HEK293T (cell line): Measurements from ENCODE around the gene TIMM44.
A peak's percentile ranks its signal among the peaks of the same experiment; 100 is the strongest.
"Not testable (repeated sequence)": the region's sequence is repeated elsewhere in the genome, so short reads cannot be mapped to it uniquely, and the experiment has no call there.

Experiments used
- CTCF ChIA-PET: fragments of 350-600 bp; formaldehyde crosslinking; extraction: SDS; loops from one replicate; lab custom pipeline; 2021; ENCODE audit warnings: antibody characterized with exemption, inconsistent platforms; lab: Yijun Ruan, JAX
- POLR2A ChIA-PET: fragments of 350-600 bp; formaldehyde crosslinking; extraction: SDS; loops from one replicate; lab custom pipeline; 2020; ENCODE audit warnings: antibody characterized with exemption, inconsistent platforms; lab: Yijun Ruan, JAX
- DNase-seq: peaks from one replicate; pipeline ENCODE4 v3.0.0; 2012; ENCODE audit warnings: mixed read lengths; ENCODE audit errors: extremely low spot score
- ARNT ChIP-seq: fragments of 450-650 bp; IDR thresholded peaks from 2 replicates; pipeline ENCODE4 v1.6.1; 2017; ENCODE audit warnings: mild to moderate bottlenecking
- BHLHE40 ChIP-seq: fragments of 450-650 bp; IDR thresholded peaks from 2 replicates; pipeline ENCODE4 v1.6.1; 2016; ENCODE audit warnings: mild to moderate bottlenecking, moderate library complexity, borderline replicate concordance
- CTBP1 ChIP-seq: fragments of 450-650 bp; IDR thresholded peaks from 2 replicates; pipeline ENCODE4 v1.6.1; 2016; ENCODE audit warnings: borderline replicate concordance
- ELF4 ChIP-seq: fragments of 450-650 bp; IDR thresholded peaks from 2 replicates; pipeline ENCODE4 v1.6.1; 2017; ENCODE audit warnings: antibody characterized with exemption
- FOXA1 ChIP-seq: fragments of 450-650 bp; IDR thresholded peaks from 2 replicates; pipeline ENCODE4 v1.6.1; 2016; ENCODE audit warnings: mild to moderate bottlenecking
- FOXK2 ChIP-seq: fragments of 450-650 bp; IDR thresholded peaks from 2 replicates; pipeline ENCODE4 v1.6.1; 2016; ENCODE audit warnings: mild to moderate bottlenecking
- FOXM1 ChIP-seq: fragments of 450-650 bp; IDR thresholded peaks from 2 replicates; pipeline ENCODE4 v1.6.1; 2017; ENCODE audit warnings: mild to moderate bottlenecking, borderline replicate concordance
- HDGF ChIP-seq: fragments of 450-650 bp; IDR thresholded peaks from 2 replicates; pipeline ENCODE4 v1.6.1; 2017; ENCODE audit warnings: antibody characterized with exemption, borderline replicate concordance
- L3MBTL2 ChIP-seq: fragments of 450-650 bp; conservative IDR thresholded peaks from 2 replicates; pipeline ENCODE4 v1.6.1; 2016; ENCODE audit warnings: mild to moderate bottlenecking
- LEF1 ChIP-seq: fragments of 450-650 bp; IDR thresholded peaks from 2 replicates; pipeline ENCODE4 v1.6.1; 2017; ENCODE audit warnings: mild to moderate bottlenecking, borderline replicate concordance
- NFRKB ChIP-seq: fragments of 450-650 bp; IDR thresholded peaks from 2 replicates; pipeline ENCODE4 v1.6.1; 2016; ENCODE audit warnings: mild to moderate bottlenecking, moderate library complexity
- SP1 ChIP-seq: fragments of 450-650 bp; IDR thresholded peaks from 2 replicates; pipeline ENCODE4 v1.6.1; 2017
- SUZ12 ChIP-seq: fragments of 450-650 bp; IDR thresholded peaks from 2 replicates; pipeline ENCODE4 v1.6.1; 2016; ENCODE audit warnings: mild to moderate bottlenecking
- TARDBP ChIP-seq: fragments of 450-650 bp; IDR thresholded peaks from 2 replicates; pipeline ENCODE4 v1.6.1; 2016
- ZNF384 ChIP-seq: fragments of 450-650 bp; IDR thresholded peaks from 2 replicates; pipeline ENCODE4 v1.6.1; 2016
- TF ChIP-seq, protein P1 (sequence below): fragments of 450-650 bp; IDR thresholded peaks from 2 replicates; pipeline ENCODE4 v1.6.1; 2016

The TIMM44 gene

DNA sequence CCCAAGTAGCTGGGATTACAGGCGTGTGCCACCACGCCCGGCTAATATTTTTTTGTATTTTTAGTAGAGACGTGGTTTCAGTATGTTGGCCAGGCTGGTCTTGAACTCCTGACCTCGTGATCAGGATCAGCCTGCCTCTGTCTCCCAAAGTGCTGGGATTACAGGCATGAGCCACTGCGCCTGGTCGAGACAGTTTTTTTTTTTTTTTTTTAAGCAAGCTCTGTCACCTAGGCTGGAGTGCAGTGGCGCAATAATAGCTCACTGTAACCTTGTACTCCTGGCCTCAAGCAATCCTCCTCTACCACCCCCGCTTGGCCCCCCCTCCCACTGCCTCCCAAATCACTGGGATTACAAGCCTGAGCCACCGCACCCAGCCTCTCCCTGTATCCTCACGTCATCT is 46.2 kb downstream of the TIMM44 start:
- POLR2A ChIA-PET = interaction anchor here (1.4 kb wide), 1 partner anchor 23 kb away, joined by 3 read pairs; the partner anchor contains the start of gene SNAPC2
- CTCF ChIA-PET = interaction anchor here (0.6 kb wide), 1 partner anchor 22 kb away, joined by 3 read pairs; no protein-coding TSS in a partner anchor
- DNase-seq = no peak
- no peak for TF ChIP-seq LEF1
- TF ChIP-seq HDGF = no peak
- TF ChIP-seq TARDBP = no peak
- TF ChIP-seq FOXA1 = no peak

DNA sequence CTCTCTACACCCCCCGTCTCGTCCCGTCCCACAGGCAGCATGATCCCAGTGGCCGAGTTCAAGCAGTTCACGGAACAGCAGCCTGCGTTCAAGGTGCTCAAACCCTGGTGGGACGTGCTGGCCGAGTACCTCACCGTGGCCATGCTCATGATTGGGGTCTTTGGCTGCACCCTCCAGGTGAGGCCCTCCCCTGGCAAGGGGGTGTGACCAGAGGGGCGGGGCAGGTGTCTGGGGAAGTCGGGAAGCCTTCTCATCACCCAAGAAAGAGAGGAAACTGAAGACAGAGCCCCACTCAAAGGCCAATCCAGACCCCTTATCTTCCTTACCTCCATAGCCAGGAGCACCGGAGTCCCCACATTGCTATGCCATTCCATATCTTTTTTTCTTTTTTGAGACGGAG is 47.9 kb downstream of the TIMM44 start:
- no peak for DNase-seq
- POLR2A ChIA-PET = no interaction called here
- TF ChIP-seq, protein P1, sequence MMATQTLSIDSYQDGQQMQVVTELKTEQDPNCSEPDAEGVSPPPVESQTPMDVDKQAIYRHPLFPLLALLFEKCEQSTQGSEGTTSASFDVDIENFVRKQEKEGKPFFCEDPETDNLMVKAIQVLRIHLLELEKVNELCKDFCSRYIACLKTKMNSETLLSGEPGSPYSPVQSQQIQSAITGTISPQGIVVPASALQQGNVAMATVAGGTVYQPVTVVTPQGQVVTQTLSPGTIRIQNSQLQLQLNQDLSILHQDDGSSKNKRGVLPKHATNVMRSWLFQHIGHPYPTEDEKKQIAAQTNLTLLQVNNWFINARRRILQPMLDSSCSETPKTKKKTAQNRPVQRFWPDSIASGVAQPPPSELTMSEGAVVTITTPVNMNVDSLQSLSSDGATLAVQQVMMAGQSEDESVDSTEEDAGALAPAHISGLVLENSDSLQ = no peak
- TF ChIP-seq FOXK2 (no peak), FOXM1 (no peak), CTBP1 (no peak), SP1 (no peak), FOXA1 (no peak), ZNF384 (no peak), L3MBTL2 (no peak), TARDBP (no peak), ARNT (no peak), HDGF (no peak), NFRKB (no peak), LEF1 (no peak), BHLHE40 (no peak)
- CTCF ChIA-PET = no interaction called here

DNA sequence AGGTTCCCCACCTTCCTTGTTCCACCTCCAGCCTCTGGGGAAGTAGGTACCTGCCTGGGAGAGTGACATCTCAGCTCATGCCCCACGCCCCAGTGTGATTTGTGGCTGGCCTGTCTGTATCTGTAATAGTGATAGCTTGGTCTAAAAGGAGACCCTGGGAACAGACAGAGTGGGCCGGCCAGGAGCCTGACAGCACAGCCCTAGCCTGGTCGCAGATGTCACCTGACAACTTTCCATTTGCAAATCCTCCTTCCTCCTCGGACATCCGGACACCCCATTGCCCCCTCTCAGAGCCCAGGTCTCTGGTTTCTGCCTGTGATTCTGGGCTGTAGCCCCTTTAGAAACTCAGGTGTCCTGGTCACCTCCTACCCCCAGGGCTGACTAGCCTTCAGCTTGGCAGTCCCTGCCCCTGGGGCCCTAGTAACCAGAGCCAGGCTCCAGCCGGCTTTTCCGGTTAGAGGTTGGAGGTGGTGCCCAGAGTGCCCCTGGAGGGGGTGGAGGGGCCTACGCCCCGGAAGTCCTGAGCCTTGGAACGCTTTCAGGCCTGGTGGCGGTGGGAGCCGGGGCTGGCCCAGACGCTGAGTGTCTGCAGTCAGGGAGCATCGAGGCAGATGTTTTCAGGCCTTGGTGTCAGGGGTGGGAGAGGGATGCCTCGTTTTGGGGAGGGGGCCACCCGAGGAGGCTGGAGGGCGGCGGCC is 48.7 kb downstream of the TIMM44 start:
- CTCF ChIA-PET = no interaction called here
- POLR2A ChIA-PET = interaction anchor here (1.3 kb wide), 1 partner anchor 9 kb away, joined by 5 read pairs; the partner anchor contains the start of gene MAP2K7
- TF ChIP-seq FOXK2 = no peak
- no peak for TF ChIP-seq BHLHE40
- no peak for TF ChIP-seq ARNT
- no peak for TF ChIP-seq L3MBTL2
- TF ChIP-seq ELF4 = no peak
- TF ChIP-seq LEF1 = no peak
- TF ChIP-seq SUZ12 = no peak
- TF ChIP-seq, protein P1 = no peak
- TF ChIP-seq FOXM1 = no peak
- no peak for TF ChIP-seq NFRKB
- TF ChIP-seq HDGF = no peak
- TF ChIP-seq CTBP1 = no peak
- TF ChIP-seq TARDBP = no peak
- no peak for TF ChIP-seq ZNF384
- no peak for TF ChIP-seq FOXA1
- no peak for TF ChIP-seq SP1
- DNase-seq = no peak

DNA sequence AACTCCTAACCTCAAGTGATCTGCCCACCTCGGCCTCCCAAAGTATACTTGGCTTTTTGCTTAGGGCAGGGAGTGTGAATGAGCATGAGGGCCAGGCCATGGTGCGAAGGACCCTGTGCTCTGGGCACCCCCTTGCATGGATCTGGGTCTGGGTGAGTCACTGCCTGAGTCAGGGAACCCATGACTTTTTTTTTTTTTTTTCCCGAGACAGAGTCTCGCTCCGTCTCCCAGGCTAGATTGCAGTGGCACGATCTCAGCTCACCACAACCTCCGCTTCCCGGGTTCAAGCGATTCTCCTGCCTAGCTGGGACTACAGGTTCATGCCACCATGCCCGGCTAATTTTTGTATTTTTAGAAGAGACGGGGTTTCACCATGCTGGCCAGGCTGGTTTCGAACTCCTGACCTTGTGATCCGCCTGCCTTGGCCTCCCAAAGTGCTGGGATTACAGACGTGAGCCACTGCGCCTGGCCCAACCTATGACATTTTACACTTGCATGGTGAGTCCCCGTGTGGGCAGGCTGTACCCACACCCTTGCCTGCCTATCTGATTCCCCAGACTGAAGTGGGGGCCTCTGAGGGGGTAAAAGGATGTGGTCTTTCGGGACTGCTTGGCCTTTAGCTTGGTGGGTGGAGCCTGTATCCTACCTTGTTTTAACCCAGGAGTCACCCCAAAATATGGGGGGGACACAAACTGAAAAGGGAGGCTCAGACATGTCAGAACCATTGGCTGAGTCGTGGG is 49.9 kb downstream of the TIMM44 start:
- DNase-seq, CTCF ChIA-PET: not testable (repeated sequence)
- POLR2A ChIA-PET = interaction anchor here (1.3 kb wide), 1 partner anchor 10 kb away, joined by 5 read pairs; the partner anchor contains the start of gene MAP2K7

DNA sequence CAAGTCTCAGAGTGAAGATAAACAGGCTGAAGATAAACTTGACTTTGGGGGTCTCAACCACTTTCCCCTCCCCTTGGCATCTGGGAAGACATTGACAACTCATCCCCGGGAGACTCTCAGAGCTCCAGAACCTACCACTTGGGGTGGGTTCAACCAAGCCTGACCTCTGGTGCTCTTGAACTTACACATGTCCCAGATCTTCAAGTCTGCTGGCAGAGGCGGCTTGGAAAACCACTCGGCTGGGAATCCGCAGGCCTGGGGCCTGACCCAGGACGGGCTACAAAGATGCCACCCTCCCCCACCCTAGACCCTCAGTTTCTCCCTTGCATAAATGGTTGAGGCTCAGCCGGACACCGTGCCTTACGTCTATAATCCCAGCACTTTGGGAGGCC is 54.6 kb downstream of the TIMM44 start:
- ChIA-PET CTCF (interaction anchor here (1.3 kb wide), 1 partner anchor 19 kb away, joined by 5 read pairs; no protein-coding TSS in a partner anchor), POLR2A (interaction anchor here (1.0 to 2.7 kb wide), 6 partner anchors 9 to 31 kb away, joined by 3 to 14 read pairs (median 7); partner anchors contain the start of genes MAP2K7 and SNAPC2)
- TF ChIP-seq FOXM1 = no peak
- no peak for TF ChIP-seq SUZ12
- no peak for TF ChIP-seq CTBP1
- no peak for TF ChIP-seq ZNF384
- DNase-seq = no peak

DNA sequence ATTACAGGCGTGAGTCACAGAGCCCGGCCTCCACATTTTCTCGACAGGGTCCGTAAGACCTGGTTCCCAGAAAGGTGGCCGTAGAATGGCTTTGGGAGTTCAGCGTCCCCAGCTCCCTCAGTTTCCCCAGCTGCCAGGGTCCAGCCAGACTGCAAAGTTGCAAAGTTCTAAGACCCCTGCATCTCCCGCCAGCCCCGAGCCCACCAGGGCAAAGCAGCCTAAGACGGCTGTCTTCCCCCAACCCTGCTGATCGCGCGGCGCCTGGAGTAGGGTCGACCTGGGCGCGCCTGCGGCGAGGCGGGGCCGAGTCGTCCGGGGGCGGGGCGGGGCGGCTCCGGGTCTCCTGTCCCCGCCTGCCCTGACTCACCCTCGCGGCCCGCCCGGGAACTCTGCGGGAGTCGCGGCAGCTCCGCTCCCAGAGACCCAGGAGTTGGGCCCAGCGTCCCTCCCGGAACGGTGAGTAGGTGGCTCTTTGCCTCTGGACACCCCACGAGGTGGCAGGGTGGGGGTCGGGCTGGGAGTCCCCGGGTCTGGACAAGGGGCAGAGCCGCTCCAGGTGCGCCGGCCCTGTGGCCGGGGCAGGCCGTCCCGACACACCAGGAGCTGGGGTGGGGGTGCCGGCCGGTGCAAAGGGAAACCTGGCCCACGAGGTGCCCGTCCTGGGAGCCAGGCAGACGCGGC is 55.2 kb downstream of the TIMM44 start, which contains the start of gene LRRC8E:
LRRC8E (plus strand) TSS at position 366 of the 681 bp plus-strand sequence. CDS start 7,094 bp downstream, outside the sequence.
- CTCF ChIA-PET = interaction anchor here (1.3 kb wide), 1 partner anchor 19 kb away, joined by 5 read pairs; no protein-coding TSS in a partner anchor
- TF ChIP-seq FOXA1 (no peak), L3MBTL2 (no peak), NFRKB (no peak), ARNT (no peak), FOXK2 (no peak), HDGF (no peak), CTBP1 (no peak), ELF4 (no peak), ZNF384 (no peak), LEF1 (no peak), SP1 (no peak), SUZ12 (no peak), FOXM1 (no peak), TARDBP (no peak), BHLHE40 (no peak)
- TF ChIP-seq, protein P1 = no peak
- DNase-seq = peak; percentile 80
- POLR2A ChIA-PET = interaction anchor here (0.6 to 2.7 kb wide), 11 partner anchors 10 to 56 kb away, joined by 3 to 14 read pairs (median 6); partner anchors contain the start of genes MAP2K7 and SNAPC2
